MCF 10A (cell line): ENCODE data around the gene POLE. TPM values are rescaled to one million over a fixed set of nuclear protein-coding genes. Genes with fewer than 3 reads are reported as not detected.

Source experiments
- BruUV-seq: library from RNA; stranded (reverse); fragments of 400-500 nt; replicated peaks from 2 replicates; lab custom pipeline; 2021; lab: Mats Ljungman, UMichigan
- CTCF ChIA-PET: fragments of 300-600 bp; sonication (Branson Sonifier 250); formaldehyde crosslinking; extraction: SDS; loops from one replicate; lab custom pipeline; 2021; ENCODE audit warnings: antibody characterized with exemption, inconsistent platforms; lab: Yijun Ruan, JAX
- POLR2A ChIA-PET: fragments of 300-600, 350-650 bp; sonication (Branson Sonifier 250); formaldehyde crosslinking; extraction: SDS; loops from one replicate; lab custom pipeline; 2020; ENCODE audit warnings: antibody characterized with exemption, inconsistent platforms; lab: Yijun Ruan, JAX
- DNase-seq: peaks from one replicate; pipeline ENCODE4 v3.0.0-alpha.2; 2018; ENCODE audit not compliant: unreplicated experiment
- H3K27ac Mint-ChIP-seq: one replicate; pipeline ENCODE4 v1.8.0; 2022; ENCODE audit warnings: mild to moderate bottlenecking, low read depth, mixed read lengths; ENCODE audit not compliant: unreplicated experiment
- H3K27me3 Mint-ChIP-seq: one replicate; pipeline ENCODE4 v1.8.0; 2022; ENCODE audit warnings: mixed read lengths; ENCODE audit not compliant: insufficient read depth, unreplicated experiment
- H3K36me3 Mint-ChIP-seq: one replicate; pipeline ENCODE4 v1.8.0; 2022; ENCODE audit warnings: mild to moderate bottlenecking, moderate library complexity, mixed read lengths; ENCODE audit not compliant: insufficient read depth, unreplicated experiment
- H3K4me1 Mint-ChIP-seq: one replicate; pipeline ENCODE4 v1.8.0; 2022; ENCODE audit warnings: mixed read lengths; ENCODE audit not compliant: insufficient read depth, unreplicated experiment
- H3K4me3 Mint-ChIP-seq: one replicate; pipeline ENCODE4 v1.8.0; 2022; ENCODE audit warnings: mild to moderate bottlenecking, moderate library complexity, mixed read lengths; ENCODE audit not compliant: unreplicated experiment
- H3K9me3 Mint-ChIP-seq: one replicate; pipeline ENCODE4 v1.8.0; 2022; ENCODE audit warnings: mixed read lengths; ENCODE audit not compliant: unreplicated experiment
- intact Hi-C: fragments of 100-400 bp; cut with micrococcal nuclease; formaldehyde crosslinking; loops from 2 replicates; pipeline ENCODE4 v1.14.1; 2022
- total RNA-seq: library from RNA; stranded (reverse); gene quantifications from 2 replicates; pipeline ENCODE4 v1.2.3, GENCODE V29; 2022
- TF ChIP-seq, protein P1 (sequence below): fragments of 200-600 bp; IDR thresholded peaks from one replicate; pipeline ENCODE4 v1.8.0; 2022; ENCODE audit warnings: antibody characterized with exemption, mild to moderate bottlenecking; ENCODE audit not compliant: unreplicated experiment

Gene POLE
- total RNA-seq, 1 experiment from 2014 or later, result 36.3 TPM

DNA sequence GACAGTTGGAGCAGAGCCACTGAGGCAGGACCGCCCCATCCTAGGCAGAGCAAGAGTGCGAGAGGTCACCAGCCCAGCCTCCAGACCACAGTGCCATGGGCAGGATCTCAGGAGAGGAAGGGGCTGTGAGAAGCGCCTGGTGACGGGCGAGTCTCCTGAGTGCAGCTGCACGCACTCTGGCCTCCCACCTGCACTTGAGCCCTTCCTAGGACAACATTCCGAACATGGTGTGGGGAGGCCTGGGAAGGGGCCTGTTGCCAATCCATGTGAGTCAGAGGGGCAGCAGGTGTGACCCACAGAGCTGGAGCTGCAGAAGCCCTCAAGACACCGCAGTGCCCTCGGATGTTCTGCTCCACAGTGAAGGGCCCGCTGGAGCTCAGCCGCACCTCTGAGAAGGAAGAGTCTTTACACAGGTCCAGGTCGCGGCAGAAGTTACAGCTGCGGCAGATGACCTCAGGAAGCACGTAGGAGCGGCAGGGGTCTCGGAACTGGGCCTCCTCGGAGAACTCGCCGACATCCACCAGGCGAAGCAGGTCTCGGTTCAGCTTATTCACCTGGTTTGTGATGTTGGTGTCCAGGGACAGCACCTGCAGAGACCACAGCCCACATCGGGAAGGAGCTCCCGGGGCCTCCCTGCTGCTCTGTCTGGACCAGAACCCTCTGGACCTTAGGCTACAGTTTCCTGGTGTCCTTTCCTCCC is 61.3 kb downstream of the POLE start:
- Mint-ChIP-seq H3K4me1 (peaks cover 4% of the 10 kb centered on the region), H3K9me3 (no peaks in the 10 kb centered on the region), H3K27me3 (no peaks in the 10 kb centered on the region), H3K36me3 (peaks cover 21% of the 10 kb centered on the region), H3K27ac (no peak overlapping the region), H3K4me3 (no peak overlapping the region)
- intact Hi-C loops, result no loop called here
- ChIA-PET POLR2A (no interaction called here), CTCF (interaction anchor here (0.6 to 2.5 kb wide), 3 partner anchors 11 to 211 kb away, joined by 3 to 12 read pairs (median 3); no protein-coding TSS in a partner anchor)
- TF ChIP-seq, protein P1, sequence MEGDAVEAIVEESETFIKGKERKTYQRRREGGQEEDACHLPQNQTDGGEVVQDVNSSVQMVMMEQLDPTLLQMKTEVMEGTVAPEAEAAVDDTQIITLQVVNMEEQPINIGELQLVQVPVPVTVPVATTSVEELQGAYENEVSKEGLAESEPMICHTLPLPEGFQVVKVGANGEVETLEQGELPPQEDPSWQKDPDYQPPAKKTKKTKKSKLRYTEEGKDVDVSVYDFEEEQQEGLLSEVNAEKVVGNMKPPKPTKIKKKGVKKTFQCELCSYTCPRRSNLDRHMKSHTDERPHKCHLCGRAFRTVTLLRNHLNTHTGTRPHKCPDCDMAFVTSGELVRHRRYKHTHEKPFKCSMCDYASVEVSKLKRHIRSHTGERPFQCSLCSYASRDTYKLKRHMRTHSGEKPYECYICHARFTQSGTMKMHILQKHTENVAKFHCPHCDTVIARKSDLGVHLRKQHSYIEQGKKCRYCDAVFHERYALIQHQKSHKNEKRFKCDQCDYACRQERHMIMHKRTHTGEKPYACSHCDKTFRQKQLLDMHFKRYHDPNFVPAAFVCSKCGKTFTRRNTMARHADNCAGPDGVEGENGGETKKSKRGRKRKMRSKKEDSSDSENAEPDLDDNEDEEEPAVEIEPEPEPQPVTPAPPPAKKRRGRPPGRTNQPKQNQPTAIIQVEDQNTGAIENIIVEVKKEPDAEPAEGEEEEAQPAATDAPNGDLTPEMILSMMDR, result no peak
- no TSS peak for BruUV-seq
- no peak for DNase-seq

DNA sequence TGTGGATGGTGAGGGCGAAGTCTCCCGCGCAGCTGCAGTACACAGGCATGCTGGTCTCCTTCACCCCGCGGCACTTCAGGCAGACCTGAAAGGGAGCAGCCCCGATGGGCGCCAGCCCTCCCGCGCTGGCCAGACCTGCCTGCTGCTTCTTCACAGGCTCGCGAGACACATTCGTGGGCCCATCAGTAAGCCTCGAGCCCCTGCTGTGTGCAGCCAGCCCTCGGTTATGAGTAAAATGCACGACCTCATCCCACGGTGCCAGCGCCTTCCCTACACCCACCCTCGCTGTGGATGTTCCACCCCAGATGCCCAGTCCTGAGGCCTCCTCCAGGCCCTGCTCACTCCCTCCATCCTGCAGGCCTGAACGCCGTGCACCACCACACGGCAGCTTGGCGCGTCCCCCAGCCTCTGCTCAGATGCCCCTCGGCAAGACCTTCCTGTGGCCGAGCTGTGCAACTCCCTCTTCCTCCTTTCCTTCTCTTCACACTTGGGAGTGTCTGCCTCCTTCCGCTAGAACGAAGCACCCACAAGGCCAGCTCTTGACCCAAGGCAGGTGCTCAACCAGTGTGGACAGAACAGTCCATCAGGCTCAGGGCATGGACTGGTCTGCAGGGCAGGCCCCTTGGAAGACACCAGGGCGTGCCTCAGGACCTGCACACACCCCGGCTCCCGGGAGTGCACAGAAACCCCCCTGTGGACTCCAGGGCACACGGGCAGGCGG is 62.1 kb downstream of the POLE start:
- DNase-seq, result no peak
- H3K9me3 Mint-ChIP-seq, result no peaks in the 10 kb centered on the region
- no peak overlapping the region for H3K27ac Mint-ChIP-seq
- no peak overlapping the region for H3K4me3 Mint-ChIP-seq
- BruUV-seq, result no TSS peak
- intact Hi-C loops, result no loop called here
- no peaks in the 10 kb centered on the region for H3K27me3 Mint-ChIP-seq
- peaks cover 4% of the 10 kb centered on the region for H3K4me1 Mint-ChIP-seq
- H3K36me3 Mint-ChIP-seq, result peaks cover 18% of the 10 kb centered on the region
- TF ChIP-seq, protein P1, result no peak
- ChIA-PET CTCF (interaction anchor here (1.1 to 2.5 kb wide), 2 partner anchors 11 kb away, joined by 3 to 12 read pairs; no protein-coding TSS in a partner anchor), POLR2A (no interaction called here)

GRCh38 chr12:132624186-132624855 is 62.8 kb downstream of the POLE start:
- H3K9me3 Mint-ChIP-seq, result no peaks in the 10 kb centered on the region
- no peak overlapping the region for H3K4me3 Mint-ChIP-seq
- BruUV-seq, result no TSS peak
- POLR2A ChIA-PET, result no interaction called here
- TF ChIP-seq, protein P1, result no peak
- CTCF ChIA-PET, result no interaction called here
- peaks cover 18% of the 10 kb centered on the region for H3K36me3 Mint-ChIP-seq
- no peak overlapping the region for H3K27ac Mint-ChIP-seq
- H3K4me1 Mint-ChIP-seq, result peaks cover 4% of the 10 kb centered on the region
- H3K27me3 Mint-ChIP-seq, result no peaks in the 10 kb centered on the region
- no peak for DNase-seq
- intact Hi-C loops, result no loop called here
